22Rv1 (cell line): Measurements from ENCODE around the gene APOBEC3F.

Experiments
- H3K27ac ChIP-seq: fragments of 450-650 bp; 2 replicates; pipeline ENCODE4 v1.5.1; 2017
- ZFX ChIP-seq: fragments of 450-650 bp; IDR thresholded peaks from 2 replicates; pipeline ENCODE4 v1.6.1; 2017; ENCODE audit warnings: antibody characterized with exemption, borderline replicate concordance
- TF ChIP-seq, protein P1 (sequence below): fragments of 450-650 bp; IDR thresholded peaks from 2 replicates; pipeline ENCODE4 v1.5.1; 2017; ENCODE audit warnings: mild to moderate bottlenecking

The APOBEC3F gene

DNA sequence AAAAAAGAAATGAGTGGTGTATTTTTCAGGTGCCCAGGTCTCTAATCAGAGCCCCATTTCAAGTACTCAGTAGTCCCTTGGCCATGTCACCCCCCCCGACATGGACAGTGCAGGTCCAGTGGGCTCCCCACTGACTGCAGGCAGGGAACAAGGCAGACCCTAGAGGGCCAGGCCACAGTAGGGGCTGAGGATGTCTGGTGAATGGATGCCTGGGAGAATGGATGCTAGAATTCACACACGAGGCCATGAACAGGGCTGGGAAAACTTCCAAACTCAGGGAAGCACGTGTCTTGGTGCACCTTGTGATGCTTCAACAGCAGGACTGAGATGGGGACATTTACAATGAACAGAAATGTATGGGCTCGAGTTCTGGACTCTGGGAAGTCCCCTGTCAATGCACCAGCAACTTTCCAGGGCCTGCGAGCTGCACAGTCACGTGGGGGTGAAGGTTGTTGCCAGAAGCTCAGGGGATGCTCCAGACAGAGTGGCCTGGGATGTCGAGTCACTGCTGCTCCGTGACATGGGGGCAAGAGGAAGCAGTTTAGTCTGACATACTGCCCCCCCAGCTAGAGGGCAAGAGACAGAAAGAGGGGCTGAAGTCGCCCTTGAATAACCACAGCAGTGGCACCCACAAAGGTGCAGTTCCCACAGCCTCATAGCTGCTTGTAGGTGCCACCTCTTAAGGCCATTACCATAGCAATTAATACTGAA is 39.5 kb downstream of the APOBEC3F start:
- TF ChIP-seq, protein P1, sequence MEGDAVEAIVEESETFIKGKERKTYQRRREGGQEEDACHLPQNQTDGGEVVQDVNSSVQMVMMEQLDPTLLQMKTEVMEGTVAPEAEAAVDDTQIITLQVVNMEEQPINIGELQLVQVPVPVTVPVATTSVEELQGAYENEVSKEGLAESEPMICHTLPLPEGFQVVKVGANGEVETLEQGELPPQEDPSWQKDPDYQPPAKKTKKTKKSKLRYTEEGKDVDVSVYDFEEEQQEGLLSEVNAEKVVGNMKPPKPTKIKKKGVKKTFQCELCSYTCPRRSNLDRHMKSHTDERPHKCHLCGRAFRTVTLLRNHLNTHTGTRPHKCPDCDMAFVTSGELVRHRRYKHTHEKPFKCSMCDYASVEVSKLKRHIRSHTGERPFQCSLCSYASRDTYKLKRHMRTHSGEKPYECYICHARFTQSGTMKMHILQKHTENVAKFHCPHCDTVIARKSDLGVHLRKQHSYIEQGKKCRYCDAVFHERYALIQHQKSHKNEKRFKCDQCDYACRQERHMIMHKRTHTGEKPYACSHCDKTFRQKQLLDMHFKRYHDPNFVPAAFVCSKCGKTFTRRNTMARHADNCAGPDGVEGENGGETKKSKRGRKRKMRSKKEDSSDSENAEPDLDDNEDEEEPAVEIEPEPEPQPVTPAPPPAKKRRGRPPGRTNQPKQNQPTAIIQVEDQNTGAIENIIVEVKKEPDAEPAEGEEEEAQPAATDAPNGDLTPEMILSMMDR = no peak
- TF ChIP-seq ZFX = no peak
- no peak overlapping the region for H3K27ac ChIP-seq

DNA sequence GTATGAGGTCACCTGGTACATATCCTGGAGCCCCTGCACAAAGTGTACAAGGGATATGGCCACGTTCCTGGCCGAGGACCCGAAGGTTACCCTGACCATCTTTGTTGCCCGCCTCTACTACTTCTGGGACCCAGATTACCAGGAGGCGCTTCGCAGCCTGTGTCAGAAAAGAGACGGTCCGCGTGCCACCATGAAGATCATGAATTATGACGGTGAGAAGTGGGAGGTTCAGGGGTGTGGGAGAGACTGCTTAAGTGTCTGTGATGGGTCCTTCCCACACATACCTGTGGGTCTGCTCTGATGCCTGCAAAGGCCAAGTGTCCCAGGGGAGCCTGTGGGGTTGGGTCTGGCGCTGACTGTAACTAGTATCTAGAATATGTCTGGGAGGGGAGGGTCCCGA is 40.4 kb downstream of the APOBEC3F start:
- TF ChIP-seq, protein P1 = no peak
- no peak for TF ChIP-seq ZFX
- H3K27ac ChIP-seq = no peak overlapping the region

DNA sequence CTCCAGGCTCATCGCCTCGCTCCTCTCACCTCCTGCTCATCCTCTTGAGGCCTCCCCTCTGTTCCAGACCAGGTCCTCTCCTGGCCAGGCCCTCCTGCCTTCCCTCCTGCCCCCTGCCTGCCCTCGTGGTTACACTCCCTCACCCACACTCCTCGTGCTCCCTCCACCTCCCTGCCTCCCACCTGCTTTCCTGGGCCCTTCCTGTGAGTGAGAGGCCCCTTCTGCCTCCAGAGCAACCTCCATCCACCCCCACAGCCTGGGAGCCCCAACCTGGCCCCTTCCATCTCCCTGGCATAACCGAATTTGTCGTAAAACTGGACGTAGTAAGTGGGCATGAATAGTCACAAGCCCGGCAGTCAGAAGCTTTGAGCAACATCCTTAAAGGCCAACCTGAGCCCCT is 40.9 kb downstream of the APOBEC3F start:
- no peak overlapping the region for H3K27ac ChIP-seq
- no peak for TF ChIP-seq ZFX
- TF ChIP-seq, protein P1 = no peak

DNA sequence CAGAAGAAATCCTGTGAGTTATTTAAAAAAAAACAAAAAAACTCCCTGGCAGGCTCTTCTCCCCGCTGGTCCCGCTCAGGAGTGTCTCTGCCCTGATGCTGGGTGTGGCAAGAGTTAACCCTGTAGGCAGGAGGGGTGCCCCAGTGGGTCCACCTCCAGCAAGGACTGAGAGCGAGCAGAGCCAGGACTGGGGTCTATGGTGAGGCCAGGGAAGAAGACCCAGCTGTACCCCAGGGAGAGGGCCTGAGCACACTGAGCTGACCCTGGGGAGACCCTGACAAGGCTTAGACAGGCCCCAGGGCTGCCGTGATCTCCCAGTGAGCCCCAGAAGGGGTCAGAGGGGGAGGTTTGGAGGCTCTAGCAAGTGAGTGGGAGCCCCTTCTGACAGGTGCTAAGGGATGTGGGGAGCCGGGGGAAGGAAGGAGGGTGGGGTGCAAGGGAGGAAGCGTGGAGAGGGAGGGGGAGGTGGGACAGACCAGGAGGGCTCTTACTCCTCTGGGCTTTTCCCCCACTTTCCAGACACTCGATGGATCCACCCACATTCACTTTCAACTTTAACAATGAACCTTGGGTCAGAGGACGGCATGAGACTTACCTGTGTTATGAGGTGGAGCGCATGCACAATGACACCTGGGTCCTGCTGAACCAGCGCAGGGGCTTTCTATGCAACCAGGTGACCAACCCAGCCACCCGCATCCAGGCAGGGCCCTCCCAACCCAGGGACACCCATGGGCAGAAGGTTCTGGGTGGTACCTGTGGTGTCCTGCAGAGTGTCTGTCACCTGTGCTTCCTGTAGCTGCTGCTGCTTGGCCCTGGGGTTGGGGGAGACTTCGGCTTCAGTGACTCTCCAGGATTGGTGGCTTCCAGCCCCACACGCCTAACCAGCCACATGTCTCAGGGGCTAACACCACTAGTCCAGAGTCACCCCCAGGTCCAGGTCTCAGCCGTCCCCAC is 42.8 kb downstream of the APOBEC3F start:
- H3K27ac ChIP-seq = no peak overlapping the region
- no peak for TF ChIP-seq ZFX
- TF ChIP-seq, protein P1 = no peak

DNA sequence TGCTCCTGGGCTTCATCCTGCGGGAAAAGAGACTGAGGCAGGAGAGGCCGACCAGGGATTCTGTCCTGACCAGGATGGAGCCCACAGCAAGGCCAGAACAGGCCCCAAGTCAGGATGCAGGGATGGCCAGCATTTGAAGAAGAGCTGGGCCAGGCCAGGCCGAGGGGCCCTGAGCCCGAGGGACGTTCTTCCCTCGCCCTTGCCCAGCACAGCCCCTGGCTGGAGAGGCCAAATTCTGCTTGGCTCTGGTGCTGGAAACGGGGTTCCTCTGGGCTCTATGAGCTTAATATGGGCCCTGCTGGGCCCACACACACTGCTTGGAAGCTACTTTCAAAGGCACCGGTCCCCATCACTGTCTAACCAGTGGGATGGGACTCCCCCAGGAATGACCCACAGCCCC is 44.0 kb downstream of the APOBEC3F start:
- TF ChIP-seq, protein P1 = no peak
- TF ChIP-seq ZFX = no peak
- no peak overlapping the region for H3K27ac ChIP-seq

DNA sequence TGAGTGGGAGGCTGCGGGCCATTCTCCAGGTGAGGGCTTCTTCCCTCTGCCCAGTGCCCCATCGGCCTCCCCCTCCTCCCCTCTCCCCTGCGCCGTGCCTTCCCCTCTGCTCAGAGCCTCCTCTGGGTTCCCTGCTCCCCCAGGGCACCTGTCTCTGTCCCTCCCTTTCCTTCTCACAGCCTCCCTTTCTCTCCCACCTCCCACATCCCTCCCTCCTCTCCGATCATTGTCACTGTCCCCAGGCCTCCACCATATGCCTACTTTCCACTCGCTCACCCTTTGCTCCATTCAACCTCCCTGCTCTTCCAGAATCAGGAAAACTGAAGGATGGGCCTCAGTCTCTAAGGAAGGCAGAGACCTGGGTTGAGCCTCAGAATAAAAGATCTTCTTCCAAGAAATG is 46.4 kb downstream of the APOBEC3F start:
- TF ChIP-seq ZFX = no peak
- TF ChIP-seq, protein P1 = no peak

More for the DNA sequence above, 46.4 kb downstream of the APOBEC3F start:
- no peak overlapping the region for H3K27ac ChIP-seq
